ENCODE results near the gene XPOT. TPM values are rescaled to one million over a fixed set of nuclear protein-coding genes. Genes with fewer than 3 reads are reported as not detected.

The XPOT gene
- total RNA-seq, 1 donor from 2014 or later = 151 TPM

- peaks cover 26% of the 10 kb centered on the region for H3K36me3 ChIP-seq (ENCODE audit: control insufficient read depth, insufficient read depth, low read length)
- DNase-seq (ENCODE audit: low read depth) (no peak), FAIRE-seq (no peak)
- no peak overlapping the region for H3K4me3 ChIP-seq (ENCODE audit: low read depth, low read length)
- H3K27me3 ChIP-seq (ENCODE audit: control insufficient read depth, insufficient read depth, low read length) = no peaks in the 10 kb centered on the region
- TF ChIP-seq CTCF (IDR thresholded peaks at IDR 0.05; ENCODE audit: insufficient read depth, low read length, severe bottlenecking) = no peak
Measured at GRCh38 chr12:64411427-64411826, 7.2 kb downstream of the XPOT start.

- peaks cover 30% of the 10 kb centered on the region for H3K36me3 ChIP-seq (ENCODE audit: control insufficient read depth, insufficient read depth, low read length)
- FAIRE-seq = no peak
- no peak for TF ChIP-seq CTCF (IDR thresholded peaks at IDR 0.05; ENCODE audit: insufficient read depth, low read length, severe bottlenecking)
- H3K27me3 ChIP-seq (ENCODE audit: control insufficient read depth, insufficient read depth, low read length) = no peaks in the 10 kb centered on the region
- DNase-seq (ENCODE audit: low read depth) = no peak
- H3K4me3 ChIP-seq (ENCODE audit: low read depth, low read length) = no peak overlapping the region
Measured at GRCh38 chr12:64412459-64412858, 8.3 kb downstream of the XPOT start.

- Histone ChIP-seq H3K27me3 (ENCODE audit: control insufficient read depth, insufficient read depth, low read length) (no peaks in the 10 kb centered on the region), H3K4me3 (ENCODE audit: low read depth, low read length) (no peak overlapping the region), H3K36me3 (ENCODE audit: control insufficient read depth, insufficient read depth, low read length) (peaks cover 30% of the 10 kb centered on the region)
- no peak for TF ChIP-seq CTCF (IDR thresholded peaks at IDR 0.05; ENCODE audit: insufficient read depth, low read length, severe bottlenecking)
- FAIRE-seq (no peak), DNase-seq (ENCODE audit: low read depth) (no peak)
Measured at GRCh38 chr12:64413884-64414283, 9.7 kb downstream of the XPOT start.

GRCh38 chr12:64418209-64418608, 14.0 kb downstream of the XPOT start:
- DNase-seq (ENCODE audit: low read depth) (no peak), FAIRE-seq (no peak)
- TF ChIP-seq CTCF (IDR thresholded peaks at IDR 0.05; ENCODE audit: insufficient read depth, low read length, severe bottlenecking) = no peak
- H3K4me3 ChIP-seq (ENCODE audit: low read depth, low read length) = no peak overlapping the region
- H3K36me3 ChIP-seq (ENCODE audit: control insufficient read depth, insufficient read depth, low read length) = peaks cover 21% of the 10 kb centered on the region
- H3K27me3 ChIP-seq (ENCODE audit: control insufficient read depth, insufficient read depth, low read length) = no peaks in the 10 kb centered on the region

GRCh38 chr12:64419696-64420095, 15.5 kb downstream of the XPOT start:
- no peaks in the 10 kb centered on the region for H3K27me3 ChIP-seq (ENCODE audit: control insufficient read depth, insufficient read depth, low read length)
- FAIRE-seq (no peak), DNase-seq (ENCODE audit: low read depth) (no peak)
- no peak for TF ChIP-seq CTCF (IDR thresholded peaks at IDR 0.05; ENCODE audit: insufficient read depth, low read length, severe bottlenecking)
- H3K4me3 ChIP-seq (ENCODE audit: low read depth, low read length) = no peak overlapping the region
- H3K36me3 ChIP-seq (ENCODE audit: control insufficient read depth, insufficient read depth, low read length) = peaks cover 23% of the 10 kb centered on the region

GRCh38 chr12:64427988-64428387, 23.8 kb downstream of the XPOT start:
- H3K36me3 ChIP-seq (ENCODE audit: control insufficient read depth, insufficient read depth, low read length) = peaks cover 21% of the 10 kb centered on the region
- FAIRE-seq = no peak

More at GRCh38 chr12:64427988-64428387, 23.8 kb downstream of the XPOT start:
- DNase-seq (ENCODE audit: low read depth) = no peak
- Histone ChIP-seq H3K27me3 (ENCODE audit: control insufficient read depth, insufficient read depth, low read length) (no peaks in the 10 kb centered on the region), H3K4me3 (ENCODE audit: low read depth, low read length) (no peak overlapping the region)
- TF ChIP-seq CTCF (IDR thresholded peaks at IDR 0.05; ENCODE audit: insufficient read depth, low read length, severe bottlenecking) = no peak

Measured in bronchial epithelial cell (primary cell).